Hepatocyte (in vitro differentiated cells): Measurements from ENCODE around the gene FGF3. TPM values are rescaled to one million over a fixed set of nuclear protein-coding genes. Genes with fewer than 3 reads are reported as not detected.

Source experiments
- DNase-seq: peaks from one replicate; pipeline ENCODE4 v3.0.0-alpha.2; 2016; ENCODE audit warnings: low spot score
- H2AFZ ChIP-seq: fragments of 200-600 bp; sonication (generic); 2 replicates; pipeline ENCODE4 v1.6.0; 2016; ENCODE audit warnings: antibody characterized with exemption, mild to moderate bottlenecking
- H3K27ac ChIP-seq: fragments of 200-600 bp; sonication (generic); 2 replicates; pipeline ENCODE4 v1.5.1; 2016; ENCODE audit warnings: mild to moderate bottlenecking
- H3K27me3 ChIP-seq: fragments of 200-600 bp; sonication (generic); 2 replicates; pipeline ENCODE4 v1.6.1; 2016
- H3K36me3 ChIP-seq: fragments of 200-600 bp; sonication (generic); replicated peaks from 2 replicates; pipeline ENCODE4 v1.5.1; 2016; ENCODE audit warnings: low read depth; ENCODE audit not compliant: insufficient read depth
- H3K4me1 ChIP-seq: fragments of 200-600 bp; sonication (generic); 2 replicates; pipeline ENCODE4 v1.5.1; 2016; ENCODE audit warnings: mild to moderate bottlenecking, moderate library complexity; ENCODE audit not compliant: insufficient read depth
- H3K4me2 ChIP-seq: fragments of 200-600 bp; sonication (generic); 2 replicates; pipeline ENCODE4 v1.6.0; 2016
- H3K4me3 ChIP-seq: fragments of 200-600 bp; sonication (generic); 2 replicates; pipeline ENCODE4 v1.5.1; 2016; ENCODE audit warnings: mild to moderate bottlenecking
- H3K79me2 ChIP-seq: fragments of 200-600 bp; sonication (generic); 2 replicates; pipeline ENCODE4 v1.6.0; 2017; ENCODE audit warnings: mild to moderate bottlenecking
- H3K9me2 ChIP-seq: fragments of 200-600 bp; sonication (generic); replicated peaks from 2 replicates; pipeline ENCODE4 v1.6.0; 2017; ENCODE audit warnings: mild to moderate bottlenecking; ENCODE audit not compliant: insufficient read depth
- H3K9me3 ChIP-seq: fragments of 200-600 bp; sonication (generic); 2 replicates; pipeline ENCODE4 v1.5.1; 2016; ENCODE audit warnings: low read depth, mild to moderate bottlenecking
- H4K20me1 ChIP-seq: fragments of 200-600 bp; sonication (generic); 2 replicates; pipeline ENCODE4 v1.6.0; 2016; ENCODE audit warnings: mild to moderate bottlenecking; ENCODE audit not compliant: insufficient read depth, poor library complexity, severe bottlenecking
- CTCF ChIP-seq: fragments of 200-600 bp; sonication (generic); IDR thresholded peaks from 2 replicates; pipeline ENCODE4 v1.5.1; 2016; ENCODE audit warnings: antibody characterized with exemption, mild to moderate bottlenecking; ENCODE audit not compliant: poor library complexity
- EZH2 ChIP-seq: fragments of 200-600 bp; sonication (generic); IDR thresholded peaks from 2 replicates; pipeline ENCODE4 v1.6.1; 2016; ENCODE audit warnings: antibody characterized with exemption, mild to moderate bottlenecking, borderline replicate concordance
- EZH2phosphoT487 ChIP-seq: fragments of 200-600 bp; sonication (generic); IDR thresholded peaks from one replicate; pipeline ENCODE4 v1.6.1; 2018; ENCODE audit warnings: antibody characterized with exemption, mild to moderate bottlenecking, low read depth, moderate library complexity; ENCODE audit not compliant: unreplicated experiment, severe bottlenecking
- WGBS: methylation state at CpG from one replicate; pipeline ENCODE4 v1.1.6; 2016; ENCODE audit warnings: low lambda C conversion rate; ENCODE audit errors: missing lambda C conversion rate; 5-methylcytosine and 5-hydroxymethylcytosine counted together
- polyA plus RNA-seq: library from polyadenylated mRNA; unstranded; fragments of >200 nt; fragmentation: Nextera tagmentation; extraction: Ambion mirVana; gene quantifications from 2 replicates; pipeline ENCODE4 v1.2.1, GENCODE V29; 2016
- total RNA-seq: library from RNA; depleted of rRNA; stranded (reverse); fragments of >200 nt; gene quantifications from 2 replicates; pipeline ENCODE4 v1.2.3, GENCODE V29; 2014

The FGF3 gene
- total and polyA plus RNA-seq, 2 experiments from 2014 or later: not detected

GRCh38 chr11:69810289-69811118, 8.7 kb downstream of the FGF3 start:
- Histone ChIP-seq H4K20me1 (no peaks in the 10 kb centered on the region), H3K4me2 (no peak overlapping the region), H2AFZ (no peak overlapping the region), H3K79me2 (no peaks in the 10 kb centered on the region), H3K27me3 (peaks cover 14% of the 10 kb centered on the region), H3K36me3 (no peaks in the 10 kb centered on the region), H3K9me3 (no peaks in the 10 kb centered on the region), H3K4me3 (no peak overlapping the region), H3K4me1 (no peaks in the 10 kb centered on the region), H3K9me2 (no peaks in the 10 kb centered on the region), H3K27ac (no peak overlapping the region)
- 96% methylated on average over 39 of the region's 39 CpGs for WGBS
- DNase-seq: no peak
- TF ChIP-seq EZH2phosphoT487: no peak
- no peak for TF ChIP-seq CTCF
- TF ChIP-seq EZH2: no peak

GRCh38 chr11:69808667-69809086, 10.5 kb downstream of the FGF3 start:
- Histone ChIP-seq H3K27me3 (no peaks in the 10 kb centered on the region), H4K20me1 (no peaks in the 10 kb centered on the region), H3K4me3 (no peak overlapping the region), H3K4me1 (no peaks in the 10 kb centered on the region), H3K4me2 (no peak overlapping the region), H3K9me3 (no peaks in the 10 kb centered on the region), H3K27ac (no peak overlapping the region), H3K36me3 (no peaks in the 10 kb centered on the region), H2AFZ (no peak overlapping the region), H3K9me2 (no peaks in the 10 kb centered on the region), H3K79me2 (no peaks in the 10 kb centered on the region)
- 30% methylated on average over 7 of the region's 7 CpGs for WGBS
- no peak for TF ChIP-seq EZH2phosphoT487
- TF ChIP-seq CTCF: no peak
- TF ChIP-seq EZH2: no peak
- DNase-seq: no peak

- H2AFZ ChIP-seq: no peak overlapping the region
- no peaks in the 10 kb centered on the region for H3K27me3 ChIP-seq
Measured at GRCh38 chr11:69807106-69807815, 12.0 kb downstream of the FGF3 start.

More at GRCh38 chr11:69807106-69807815, 12.0 kb downstream of the FGF3 start:
- no peaks in the 10 kb centered on the region for H3K9me2 ChIP-seq
- H3K4me1 ChIP-seq: no peaks in the 10 kb centered on the region
- no peak for DNase-seq
- no peaks in the 10 kb centered on the region for H4K20me1 ChIP-seq
- no peaks in the 10 kb centered on the region for H3K9me3 ChIP-seq
- no peaks in the 10 kb centered on the region for H3K79me2 ChIP-seq
- H3K4me3 ChIP-seq: no peak overlapping the region
- no peaks in the 10 kb centered on the region for H3K36me3 ChIP-seq
- H3K27ac ChIP-seq: no peak overlapping the region
- no peak overlapping the region for H3K4me2 ChIP-seq
- 95% methylated on average over 9 of the region's 9 CpGs for WGBS
- TF ChIP-seq EZH2phosphoT487 (no peak), CTCF (no peak), EZH2 (no peak)
